OCI-LY1 (cell line): Measurements from ENCODE around the gene SMCO1.
"Not testable (repeated sequence)": the region's sequence is repeated elsewhere in the genome, so short reads cannot be mapped to it uniquely, and the experiment has no call there.

Source experiments
- H2AFZ ChIP-seq: fragments of 200-600 bp; sonication (generic), shearing (Covaris generic); 2 replicates; pipeline ENCODE4 v1.6.0; 2014; ENCODE audit warnings: antibody characterized with exemption, mild to moderate bottlenecking, low read length
- H3F3A ChIP-seq: fragments of 200-600 bp; sonication (generic), shearing (Covaris generic); 2 replicates; pipeline ENCODE4 v1.6.0; 2014; ENCODE audit warnings: mild to moderate bottlenecking, antibody characterized with exemption, low read length, moderate library complexity; ENCODE audit not compliant: insufficient read depth
- H3K27ac ChIP-seq: fragments of 200-600 bp; sonication (generic); 2 replicates; pipeline ENCODE4 v1.5.1; 2014; ENCODE audit warnings: low read length, mixed run types, mild to moderate bottlenecking, low read depth; ENCODE audit not compliant: poor library complexity, severe bottlenecking
- H3K27me3 ChIP-seq: fragments of 200-600 bp; sonication (generic); 2 replicates; pipeline ENCODE4 v1.6.0; 2014; ENCODE audit warnings: antibody characterized with exemption, mild to moderate bottlenecking, low read length, moderate library complexity; ENCODE audit not compliant: insufficient read depth
- H3K36me3 ChIP-seq: fragments of 200-600 bp; sonication (generic); 2 replicates; pipeline ENCODE4 v1.6.1; 2014; ENCODE audit warnings: mild to moderate bottlenecking, antibody characterized with exemption, low read length, moderate library complexity, mixed read lengths; ENCODE audit not compliant: insufficient read depth
- H3K4me1 ChIP-seq: fragments of 200-600 bp; sonication (generic); 2 replicates; pipeline ENCODE4 v1.5.1; 2014; ENCODE audit warnings: mild to moderate bottlenecking, low read length, moderate library complexity; ENCODE audit not compliant: insufficient read depth, severe bottlenecking
- H3K4me2 ChIP-seq: fragments of 200-600 bp; sonication (generic), shearing (Covaris generic); 2 replicates; pipeline ENCODE4 v1.6.1; 2014; ENCODE audit warnings: low read length
- H3K4me3 ChIP-seq: fragments of 200-600 bp; sonication (generic); 2 replicates; pipeline ENCODE4 v1.5.1; 2014; ENCODE audit warnings: low read length, low read depth, mild to moderate bottlenecking, mixed read lengths; ENCODE audit not compliant: poor library complexity, severe bottlenecking
- H3K79me2 ChIP-seq: fragments of 200-600 bp; shearing (Covaris generic); 2 replicates; pipeline ENCODE4 v1.6.1; 2016; ENCODE audit warnings: mixed run types, low read length, mixed read lengths; ENCODE audit not compliant: insufficient read depth
- H3K9ac ChIP-seq: fragments of 200-600 bp; sonication (generic), shearing (Covaris generic); 2 replicates; pipeline ENCODE4 v1.6.1; 2014; ENCODE audit warnings: mild to moderate bottlenecking, low read length, mixed read lengths
- H3K9me2 ChIP-seq: fragments of 200-600 bp; sonication (generic), shearing (Covaris generic); 2 replicates; pipeline ENCODE4 v1.6.1; 2014; ENCODE audit warnings: low read depth, mild to moderate bottlenecking, low read length, mixed read lengths
- H3K9me3 ChIP-seq: fragments of 200-600 bp; shearing (Covaris generic); 2 replicates; pipeline ENCODE4 v1.6.1; 2014; ENCODE audit warnings: low read length, mixed read lengths
- H4K20me1 ChIP-seq: fragments of 200-600 bp; sonication (generic), shearing (Covaris generic); 2 replicates; pipeline ENCODE4 v1.6.0; 2016; ENCODE audit warnings: mild to moderate bottlenecking, low read length; ENCODE audit not compliant: insufficient read depth
- EZH2 ChIP-seq: fragments of 200-600 bp; sonication (generic), shearing (Covaris generic); IDR thresholded peaks from 2 replicates; pipeline ENCODE4 v1.8.0; 2017; ENCODE audit warnings: borderline replicate concordance, mixed run types, mild to moderate bottlenecking, antibody characterized with exemption, low read length, moderate library complexity, mixed read lengths
- TF ChIP-seq, protein P1 (sequence below): fragments of 200-600 bp; sonication (generic), shearing (Covaris generic); IDR thresholded peaks from 2 replicates; pipeline ENCODE4 v1.5.1; 2017; ENCODE audit warnings: mild to moderate bottlenecking, antibody characterized with exemption, low read length, moderate library complexity, mixed read lengths

Gene SMCO1

DNA sequence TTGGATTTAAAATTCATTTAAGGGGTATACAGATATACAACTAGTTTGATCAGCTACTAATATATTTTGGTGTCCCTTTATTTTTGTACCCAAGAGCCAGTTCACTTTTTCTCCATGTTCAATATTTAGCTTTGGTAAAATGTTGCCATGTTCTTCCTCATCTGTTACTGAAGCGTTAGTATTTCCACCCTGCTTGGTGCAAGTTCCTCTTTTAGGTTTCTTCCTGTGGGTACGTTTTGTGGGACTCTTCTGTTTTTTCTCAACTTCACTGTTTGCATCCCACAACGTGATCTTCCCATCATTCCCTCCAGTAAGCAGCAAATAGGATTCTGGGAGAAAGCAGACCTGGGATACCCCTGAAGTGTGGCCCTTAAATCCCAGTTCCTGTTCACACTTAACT is 39.1 kb upstream of the SMCO1 start:
- peak overlapping the region; percentile 30 for H3K27ac ChIP-seq
- no peak overlapping the region for H3K9ac ChIP-seq
- no peak overlapping the region for H2AFZ ChIP-seq
- no peaks in the 10 kb centered on the region for H3K27me3 ChIP-seq
- H3K4me1 ChIP-seq = peaks cover 12% of the 10 kb centered on the region
- H3K4me2 ChIP-seq = peak overlapping the region; percentile 26; the same call in 1 of the 2 replicates
- TF ChIP-seq, protein P1, sequence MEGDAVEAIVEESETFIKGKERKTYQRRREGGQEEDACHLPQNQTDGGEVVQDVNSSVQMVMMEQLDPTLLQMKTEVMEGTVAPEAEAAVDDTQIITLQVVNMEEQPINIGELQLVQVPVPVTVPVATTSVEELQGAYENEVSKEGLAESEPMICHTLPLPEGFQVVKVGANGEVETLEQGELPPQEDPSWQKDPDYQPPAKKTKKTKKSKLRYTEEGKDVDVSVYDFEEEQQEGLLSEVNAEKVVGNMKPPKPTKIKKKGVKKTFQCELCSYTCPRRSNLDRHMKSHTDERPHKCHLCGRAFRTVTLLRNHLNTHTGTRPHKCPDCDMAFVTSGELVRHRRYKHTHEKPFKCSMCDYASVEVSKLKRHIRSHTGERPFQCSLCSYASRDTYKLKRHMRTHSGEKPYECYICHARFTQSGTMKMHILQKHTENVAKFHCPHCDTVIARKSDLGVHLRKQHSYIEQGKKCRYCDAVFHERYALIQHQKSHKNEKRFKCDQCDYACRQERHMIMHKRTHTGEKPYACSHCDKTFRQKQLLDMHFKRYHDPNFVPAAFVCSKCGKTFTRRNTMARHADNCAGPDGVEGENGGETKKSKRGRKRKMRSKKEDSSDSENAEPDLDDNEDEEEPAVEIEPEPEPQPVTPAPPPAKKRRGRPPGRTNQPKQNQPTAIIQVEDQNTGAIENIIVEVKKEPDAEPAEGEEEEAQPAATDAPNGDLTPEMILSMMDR = no peak
- H3K36me3 ChIP-seq = no peaks in the 10 kb centered on the region
- no peaks in the 10 kb centered on the region for H3F3A ChIP-seq
- no peak overlapping the region for H3K4me3 ChIP-seq
- no peaks in the 10 kb centered on the region for H3K79me2 ChIP-seq
- peaks cover 6% of the 10 kb centered on the region; the same call in 1 of the 2 replicates for H3K9me3 ChIP-seq
- H3K9me2 ChIP-seq = no peaks in the 10 kb centered on the region
- no peaks in the 10 kb centered on the region for H4K20me1 ChIP-seq

DNA sequence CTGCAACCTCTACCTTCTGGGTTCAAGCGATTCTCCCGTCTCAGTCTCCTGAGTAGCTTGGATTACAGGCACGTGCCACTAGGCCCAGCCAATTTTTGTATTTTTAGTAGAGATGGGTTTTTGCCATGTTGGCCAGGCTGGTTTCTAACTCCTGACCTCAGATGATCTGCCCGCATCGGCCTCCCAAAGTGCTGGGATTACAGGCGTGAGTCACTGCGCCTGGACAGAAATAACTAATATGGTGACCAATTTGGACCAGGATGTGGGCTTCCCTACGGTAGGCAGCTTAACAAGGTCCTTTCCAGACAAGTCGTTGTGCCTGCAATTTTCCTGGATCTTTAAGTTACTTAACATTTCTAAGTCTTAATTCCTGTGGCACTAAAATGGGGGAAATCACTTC is 38.4 kb upstream of the SMCO1 start:
- Histone ChIP-seq H3K79me2 (no peaks in the 10 kb centered on the region), H3K27me3 (no peaks in the 10 kb centered on the region), H3K9me2 (no peaks in the 10 kb centered on the region), H3F3A (no peaks in the 10 kb centered on the region), H3K9ac (no peak overlapping the region), H4K20me1 (no peaks in the 10 kb centered on the region), H3K9me3 (peaks cover 9% of the 10 kb centered on the region; the same call in 1 of the 2 replicates), H3K36me3 (no peaks in the 10 kb centered on the region), H3K4me3 (no peak overlapping the region), H3K4me1 (peaks cover 12% of the 10 kb centered on the region), H3K27ac (no peak overlapping the region), H2AFZ (no peak overlapping the region), H3K4me2 (no peak overlapping the region)
- TF ChIP-seq, protein P1 = no peak
- TF ChIP-seq EZH2 = no peak

DNA sequence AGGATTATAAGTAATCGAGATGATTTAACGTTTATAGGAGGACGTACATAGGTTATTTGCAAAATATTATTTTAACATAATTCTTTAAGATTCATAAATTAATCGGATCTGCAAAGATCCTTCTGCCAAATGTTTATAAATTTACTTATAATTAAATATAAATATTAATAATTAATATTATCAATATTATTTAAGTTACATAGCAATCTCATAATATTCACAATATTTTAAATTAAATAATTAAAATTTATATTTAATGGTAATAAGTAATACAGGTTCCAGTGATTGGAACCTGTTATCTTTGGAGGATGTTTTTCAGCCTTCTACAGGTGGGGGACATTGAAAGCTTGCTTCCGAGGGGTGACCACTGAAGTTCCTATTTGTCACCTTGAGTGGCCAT is 37.1 kb upstream of the SMCO1 start:
- TF ChIP-seq EZH2 = no peak
- TF ChIP-seq, protein P1 = no peak
- no peak overlapping the region for H3K9ac ChIP-seq
- H3K4me2 ChIP-seq = no peak overlapping the region

GRCh38 chr3:196550172-196550571 is 35.0 kb upstream of the SMCO1 start:
- H3K4me3 ChIP-seq, H3K9me2 ChIP-seq, H3K9ac ChIP-seq, H4K20me1 ChIP-seq, H3K27ac ChIP-seq, H2AFZ ChIP-seq, H3F3A ChIP-seq, H3K79me2 ChIP-seq, H3K27me3 ChIP-seq, H3K9me3 ChIP-seq, H3K4me2 ChIP-seq, H3K36me3 ChIP-seq: not testable (repeated sequence)
- peaks cover 12% of the 10 kb centered on the region for H3K4me1 ChIP-seq

More for the DNA sequence above, 37.1 kb upstream of the SMCO1 start:
- Histone ChIP-seq H3K36me3 (no peaks in the 10 kb centered on the region), H3F3A (no peaks in the 10 kb centered on the region), H3K27me3 (no peaks in the 10 kb centered on the region), H3K27ac (no peak overlapping the region), H3K9me2 (no peaks in the 10 kb centered on the region), H4K20me1 (no peaks in the 10 kb centered on the region), H3K9me3 (peaks cover 9% of the 10 kb centered on the region; the same call in 1 of the 2 replicates), H2AFZ (no peak overlapping the region), H3K79me2 (no peaks in the 10 kb centered on the region), H3K4me3 (no peak overlapping the region), H3K4me1 (peaks cover 12% of the 10 kb centered on the region)

GRCh38 chr3:196549312-196549711 is 34.2 kb upstream of the SMCO1 start:
- not testable (repeated sequence) for H3K9me2 ChIP-seq, H3K9ac ChIP-seq, H4K20me1 ChIP-seq, H3K9me3 ChIP-seq, H3K27me3 ChIP-seq, H3K4me2 ChIP-seq, H3K79me2 ChIP-seq, H3K4me3 ChIP-seq, H3K27ac ChIP-seq, H2AFZ ChIP-seq, H3K36me3 ChIP-seq, H3F3A ChIP-seq, H3K4me1 ChIP-seq
